NCI-H1436 treated with DMSO at 0.1 percent for 48 hours (cell line): ENCODE measurements around the gene DNASE1L3.
"Not testable (repeated sequence)": the region's sequence is repeated elsewhere in the genome, so short reads cannot be mapped to it uniquely, and the experiment has no call there.

Source experiments
- DNase-seq: peaks from one replicate; lab custom pipeline; 2025; lab: John Stamatoyannopoulos, UW

The DNASE1L3 gene

GRCh38 chr3:58235970-58236369, 25.2 kb upstream of the DNASE1L3 start:
- DNase-seq = no peak

GRCh38 chr3:58234516-58234931, 23.8 kb upstream of the DNASE1L3 start:
- no peak for DNase-seq

- no peak for DNase-seq
Measured at GRCh38 chr3:58231666-58232065, 20.9 kb upstream of the DNASE1L3 start.

DNA sequence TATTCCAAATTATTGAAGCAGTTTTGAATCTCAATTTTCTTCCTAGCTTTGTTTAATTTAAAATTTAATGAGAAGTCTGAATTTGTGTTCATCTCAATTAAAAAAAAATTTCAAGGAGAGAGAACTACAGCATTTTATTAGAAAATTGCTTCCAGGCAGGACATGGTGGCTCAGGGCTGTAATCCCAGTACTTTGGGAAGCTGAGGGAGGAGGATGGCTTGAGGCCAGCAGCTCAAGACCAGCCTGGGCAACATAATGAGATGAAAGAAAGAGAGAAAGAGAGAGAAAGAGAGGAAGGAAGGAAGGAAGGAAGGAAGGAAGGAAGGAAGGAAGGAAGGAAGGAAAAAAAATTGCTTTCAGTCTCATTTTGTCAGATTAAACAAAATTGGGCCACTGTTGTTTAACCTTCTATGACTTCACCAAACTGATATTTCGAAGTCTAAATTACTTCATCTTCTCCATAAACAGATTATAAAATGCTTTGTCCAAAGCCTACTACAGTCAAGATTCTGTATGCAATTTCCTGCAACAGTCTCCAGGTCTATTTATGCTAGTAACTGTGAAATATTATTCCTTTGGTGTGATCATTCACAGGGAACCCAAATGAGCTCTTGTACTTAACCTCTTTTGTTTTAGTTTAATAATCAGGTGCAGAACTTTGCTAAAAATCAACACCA, 20.2 kb upstream of the DNASE1L3 start:
- DNase-seq = no peak

GRCh38 chr3:58227933-58228332, 17.2 kb upstream of the DNASE1L3 start:
- not testable (repeated sequence) for DNase-seq

- DNase-seq = no peak
Measured at GRCh38 chr3:58223855-58224254, 13.1 kb upstream of the DNASE1L3 start.

GRCh38 chr3:58222161-58222724, 11.5 kb upstream of the DNASE1L3 start:
- DNase-seq = no peak

GRCh38 chr3:58218904-58219303, 8.1 kb upstream of the DNASE1L3 start:
- DNase-seq = no peak

DNA sequence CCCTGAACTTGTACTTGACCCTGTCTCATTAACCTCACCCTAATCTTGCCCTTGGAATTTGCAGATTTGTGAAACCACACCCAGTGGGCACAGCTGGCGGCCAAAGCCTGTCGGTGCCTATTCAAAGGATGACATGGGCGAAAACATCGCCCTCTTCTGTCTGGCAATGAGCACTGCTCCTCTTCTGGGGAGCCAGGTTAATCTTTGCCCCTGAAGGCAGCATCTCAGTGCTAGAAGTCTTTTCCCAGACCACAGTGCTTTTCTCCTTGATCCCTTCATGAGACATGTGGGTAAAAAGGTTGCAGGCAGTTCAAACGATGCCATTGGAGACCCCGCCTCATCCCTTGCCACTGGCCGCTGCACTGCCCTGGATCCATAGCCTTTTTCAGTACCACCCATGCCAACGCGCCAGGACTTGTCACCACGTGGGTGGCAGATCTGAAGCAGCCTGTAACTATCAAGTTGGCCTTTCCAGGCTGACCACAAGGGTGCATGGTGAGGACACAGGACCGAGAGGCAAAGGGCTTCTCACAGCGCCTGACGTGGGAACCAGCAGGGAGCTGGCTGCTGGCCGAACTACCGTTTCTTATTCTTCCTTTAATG, 6.5 kb upstream of the DNASE1L3 start:
- no peak for DNase-seq

GRCh38 chr3:58216496-58217195, 5.9 kb upstream of the DNASE1L3 start:
- no peak for DNase-seq

DNA sequence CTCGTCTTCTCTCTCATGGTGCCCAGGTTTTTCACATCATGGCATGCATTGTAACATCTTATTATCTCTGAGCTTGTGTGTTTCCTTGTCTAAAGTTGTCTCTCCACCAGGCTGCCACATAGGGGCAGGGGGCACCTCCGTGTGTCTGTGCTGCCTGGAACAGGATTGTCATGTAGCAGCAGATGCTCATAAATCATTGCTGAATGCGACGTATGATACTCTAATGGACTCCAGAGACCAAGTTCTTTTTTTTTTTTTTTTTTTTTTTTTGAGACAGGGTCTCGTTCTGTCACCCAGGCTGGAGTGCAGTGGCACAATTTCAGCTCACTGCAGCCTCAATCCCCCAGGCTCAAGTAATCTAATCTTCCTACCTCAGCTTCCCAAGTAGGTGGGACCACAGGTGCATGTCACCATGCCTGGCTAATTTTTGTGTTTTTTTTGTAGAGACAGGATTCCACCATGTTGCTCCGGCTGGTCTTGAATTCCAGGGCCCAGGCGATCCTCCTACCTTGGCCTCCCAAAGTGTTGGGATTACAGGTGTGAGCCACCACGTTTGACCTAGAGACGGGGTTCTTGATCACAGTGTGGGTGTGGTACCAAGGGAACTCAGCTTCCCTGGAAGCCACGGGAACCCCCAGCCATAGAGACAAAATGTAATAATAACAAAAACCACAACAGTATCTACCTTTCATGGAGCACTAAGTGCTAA, 4.7 kb upstream of the DNASE1L3 start:
- DNase-seq = no peak

GRCh38 chr3:58214484-58215316, 3.9 kb upstream of the DNASE1L3 start:
- DNase-seq = no peak

DNA sequence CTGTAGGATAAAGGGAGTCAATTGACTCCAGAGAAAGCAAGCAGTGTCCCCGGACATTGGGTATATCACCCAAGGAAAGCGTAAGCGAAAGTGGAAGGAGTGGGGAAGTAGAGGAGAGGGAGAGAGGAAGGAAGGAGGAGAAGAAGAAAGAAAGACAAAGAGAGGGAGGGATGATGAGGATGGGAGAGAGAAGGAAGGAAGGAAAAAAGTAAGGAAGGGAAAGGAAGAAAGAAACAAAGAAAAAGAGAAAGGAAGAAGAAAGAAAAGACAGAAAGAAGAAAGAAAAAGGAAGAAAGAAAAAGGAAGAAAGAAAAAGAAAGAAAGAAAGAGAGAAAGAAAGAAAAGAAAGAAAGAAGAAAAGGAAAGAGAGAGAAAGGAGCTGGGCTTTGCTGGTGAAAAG, 839 bp downstream of the DNASE1L3 start:
- no peak for DNase-seq

- no peak for DNase-seq
Measured at GRCh38 chr3:58207954-58208353, 2.8 kb downstream of the DNASE1L3 start.

GRCh38 chr3:58206406-58207011, 4.3 kb downstream of the DNASE1L3 start:
- no peak for DNase-seq

GRCh38 chr3:58205981-58206380, 4.8 kb downstream of the DNASE1L3 start:
- DNase-seq = no peak

DNA sequence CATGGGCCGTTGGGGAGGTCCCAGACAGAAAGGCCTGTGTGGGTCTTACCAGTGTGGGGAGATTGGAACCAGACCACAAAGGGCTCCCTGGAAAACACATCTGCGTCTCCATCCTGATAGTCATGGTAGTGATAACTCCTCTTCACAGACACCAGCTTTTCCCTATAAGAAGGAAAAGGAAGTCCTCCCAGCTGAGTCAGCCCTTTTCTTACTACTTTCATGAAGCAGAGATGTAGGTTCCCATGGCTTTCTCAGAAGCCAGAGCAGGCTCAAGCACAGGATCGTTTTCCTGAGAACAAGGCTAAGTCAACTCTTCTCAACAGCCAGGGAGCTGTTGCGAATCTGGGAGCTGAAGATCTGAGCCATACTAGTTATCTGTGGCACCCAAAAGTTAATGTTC, 6.1 kb downstream of the DNASE1L3 start:
- DNase-seq = no peak

DNA sequence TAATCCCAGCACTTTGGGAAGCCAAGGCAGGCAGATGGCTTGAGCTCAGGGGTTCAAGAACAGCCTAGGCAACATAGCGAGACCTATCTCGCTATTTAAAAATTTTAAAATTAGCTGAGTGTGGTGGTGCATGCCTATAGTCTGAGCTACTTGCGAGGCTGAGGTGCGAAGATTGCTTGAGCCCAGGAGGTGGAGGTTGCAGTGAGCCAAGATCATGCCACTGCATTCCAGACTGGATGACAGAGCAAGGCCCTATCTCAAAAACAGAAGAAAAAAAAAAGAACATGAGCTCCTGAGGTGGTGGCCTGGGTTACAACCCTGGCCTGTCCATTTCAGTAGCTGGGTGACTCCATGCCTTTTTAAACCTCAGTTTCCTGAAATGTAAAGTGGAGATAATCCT, 7.2 kb downstream of the DNASE1L3 start:
- no peak for DNase-seq

- DNase-seq = no peak
Measured at GRCh38 chr3:58202917-58203360, 7.8 kb downstream of the DNASE1L3 start.

DNA sequence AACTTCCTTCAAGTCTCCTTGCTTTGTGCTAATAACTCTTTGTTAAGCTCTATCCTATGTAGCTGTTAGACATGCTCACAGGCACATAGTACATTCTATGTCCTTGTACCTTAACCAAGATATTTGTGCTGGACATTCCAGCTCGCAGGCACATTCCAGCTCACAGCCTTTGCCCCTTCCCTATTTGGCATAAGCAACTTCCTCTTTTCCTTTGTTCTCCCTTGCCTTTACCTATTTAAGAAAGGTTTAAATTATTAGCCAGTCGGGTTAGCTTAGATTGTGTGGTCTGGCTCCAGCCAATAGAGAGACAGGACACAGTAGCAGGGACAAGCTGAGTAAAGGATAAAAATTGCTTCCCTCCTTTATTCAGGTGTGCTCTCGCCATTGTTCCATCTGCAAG, 9.3 kb downstream of the DNASE1L3 start:
- DNase-seq = not testable (repeated sequence)

DNA sequence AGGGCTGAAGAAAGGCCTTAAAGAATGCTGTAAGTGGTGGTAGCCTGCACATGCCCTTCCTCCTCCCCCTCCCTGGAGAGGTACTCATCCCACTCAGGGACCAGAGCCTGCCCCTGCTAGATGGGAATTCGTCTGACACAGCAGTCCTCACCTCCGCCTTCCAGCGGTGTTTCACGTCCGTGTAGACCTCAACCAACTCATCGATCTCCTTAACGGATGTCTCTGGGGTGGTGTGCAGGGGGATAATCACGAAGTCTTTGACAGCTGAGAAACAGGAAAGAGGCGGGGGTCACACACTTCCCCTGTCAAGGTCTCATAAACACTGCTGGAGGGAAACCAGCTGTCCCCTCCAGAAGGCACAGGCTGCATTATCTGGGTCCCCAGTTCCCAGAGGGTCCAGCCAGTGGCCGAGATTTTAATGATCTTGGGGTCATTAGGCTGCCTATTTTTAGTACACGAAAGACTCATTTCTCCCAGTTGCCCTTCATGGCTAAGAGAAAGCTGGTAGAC, 9.9 kb downstream of the DNASE1L3 start:
- no peak for DNase-seq
